HepG2 (cell line): ENCODE results near the gene RNASE7. TPM values are rescaled to one million over a fixed set of nuclear protein-coding genes. Genes with fewer than 3 reads are reported as not detected.

ENCODE experiments used
- AHR ChIP-seq: IDR thresholded peaks from 2 replicates; pipeline ENCODE4 v1.6.1; 2018; ENCODE audit warnings: missing genetic modification reagents, missing compliant biosample characterization
- FIP1L1 ChIP-seq: fragments of 200-400 bp; formaldehyde crosslinking; IDR thresholded peaks from 2 replicates; pipeline ENCODE4 v1.6.1; 2018; ENCODE audit warnings: low read depth, mild to moderate bottlenecking, low read length, moderate library complexity, borderline replicate concordance; ENCODE audit not compliant: insufficient read depth
- KAT2B ChIP-seq: fragments of 150-350 bp; IDR thresholded peaks from 2 replicates; pipeline ENCODE4 v1.6.1; 2014; ENCODE audit warnings: low read depth, low read length, borderline replicate concordance
- KDM5B ChIP-seq: sonication (generic); formaldehyde crosslinking; IDR thresholded peaks from 2 replicates; pipeline ENCODE4 v1.4.0; 2020; ENCODE audit warnings: missing genetic modification reagents, mild to moderate bottlenecking, borderline replicate concordance
- KLF16 ChIP-seq, 2 experiments: sonication (generic) in 1 of 2; formaldehyde crosslinking in 1 of 2; IDR thresholded peaks; 2 replicates each; pipeline versions ENCODE4 v1.6.1 to v1.8.0; 2016 to 2023; ENCODE audit warnings: missing genetic modification reagents in 2 of 2, missing compliant biosample characterization in 1 of 2
- MTA1 ChIP-seq: sonication (generic); formaldehyde crosslinking; IDR thresholded peaks from 2 replicates; pipeline ENCODE4 v1.4.0; 2020; ENCODE audit warnings: missing genetic modification reagents, mild to moderate bottlenecking, borderline replicate concordance
- MTA3 ChIP-seq: sonication (generic); formaldehyde crosslinking; IDR thresholded peaks from 2 replicates; pipeline ENCODE4 v1.4.0; 2020; ENCODE audit warnings: missing genetic modification reagents
- NKX3-1 ChIP-seq: sonication (generic); formaldehyde crosslinking; IDR thresholded peaks from 2 replicates; pipeline ENCODE4 v1.5.0; 2020; ENCODE audit warnings: missing genetic modification reagents
- PAWR ChIP-seq: sonication (generic); formaldehyde crosslinking; IDR thresholded peaks from 2 replicates; pipeline ENCODE4 v1.4.0; 2020; ENCODE audit warnings: missing genetic modification reagents, mild to moderate bottlenecking, borderline replicate concordance
- PTBP1 ChIP-seq: fragments of 200-400 bp; formaldehyde crosslinking; IDR thresholded peaks from 2 replicates; pipeline ENCODE4 v1.6.1; 2018; ENCODE audit warnings: low read length, low read depth; ENCODE audit not compliant: poor library complexity, severe bottlenecking
- RAD51 ChIP-seq: fragments of 450-650 bp; IDR thresholded peaks from 2 replicates; pipeline ENCODE4 v1.6.1; 2016; ENCODE audit warnings: borderline replicate concordance
- RFX1 ChIP-seq: fragments of 450-650 bp; IDR thresholded peaks from 2 replicates; pipeline ENCODE4 v1.6.1; 2017
- RFX3 ChIP-seq: IDR thresholded peaks from 2 replicates; pipeline ENCODE4 v1.6.1; 2016; ENCODE audit warnings: missing biosample characterization, missing genetic modification reagents
- SAFB2 ChIP-seq: sonication (generic); formaldehyde crosslinking; IDR thresholded peaks from 2 replicates; pipeline ENCODE4 v1.5.1; 2020; ENCODE audit warnings: missing genetic modification reagents, low read depth, mild to moderate bottlenecking, borderline replicate concordance
- SUZ12 ChIP-seq: fragments of 150-350 bp; IDR thresholded peaks from 2 replicates; pipeline ENCODE4 v1.6.1; 2014; ENCODE audit warnings: low read depth, low read length
- ZNF292 ChIP-seq: sonication (generic); formaldehyde crosslinking; IDR thresholded peaks from 2 replicates; pipeline ENCODE4 v1.8.1; 2022; ENCODE audit warnings: mild to moderate bottlenecking, low read depth, missing genetic modification reagents, borderline replicate concordance
- ZNF547 ChIP-seq: sonication (generic); formaldehyde crosslinking; IDR thresholded peaks from 2 replicates; pipeline ENCODE4 v1.5.1; 2020; ENCODE audit warnings: mild to moderate bottlenecking, missing genetic modification reagents
- ZNF605 ChIP-seq: sonication (generic); formaldehyde crosslinking; IDR thresholded peaks from 2 replicates; pipeline ENCODE4 v1.8.0; 2022; ENCODE audit warnings: mild to moderate bottlenecking, missing genetic modification reagents
- ZNF629 ChIP-seq: sonication (generic); formaldehyde crosslinking; conservative IDR thresholded peaks from 2 replicates; pipeline ENCODE4 v1.5.0; 2020; ENCODE audit warnings: missing genetic modification reagents
- ZNF660 ChIP-seq: sonication (generic); formaldehyde crosslinking; IDR thresholded peaks from 2 replicates; pipeline ENCODE4 v1.5.1; 2020; ENCODE audit warnings: mild to moderate bottlenecking, low read depth, missing genetic modification reagents, borderline replicate concordance
- polyA plus RNA-seq, 8 experiments: library from polyadenylated mRNA; depleted of rRNA in 3 of 8; stranded (reverse) in 7 of 8; unstranded in 1 of 8; fragments of >200 nt; fragmentation: Illumina TruSeq in 4 of 8; extraction: Trizol in 4 of 8; gene quantifications; 2 replicates each; pipeline versions ENCODE4 v1.2.1 to v1.2.3, GENCODE V29; 2011 to 2016; ENCODE audit warnings: low read depth in 4 of 8, missing spikeins in 1 of 8, mixed read lengths in 1 of 8; ENCODE audit not compliant: insufficient read depth in 1 of 8
- total RNA-seq, 5 experiments: library from RNA; depleted of rRNA; stranded (reverse); fragments of >200 nt; fragmentation: Illumina TruSeq; extraction: Trizol; gene quantifications; 2 replicates each; pipeline ENCODE4 v1.2.3, GENCODE V29; 2016; ENCODE audit warnings: low read depth in 1 of 5
- TF ChIP-seq, protein P1 (sequence below): IDR thresholded peaks from 2 replicates; pipeline ENCODE4 v1.6.1; 2016; ENCODE audit warnings: mild to moderate bottlenecking
- TF ChIP-seq, protein P2 (sequence below): sonication (generic); formaldehyde crosslinking; IDR thresholded peaks from 2 replicates; pipeline ENCODE4 v1.4.0; 2020; ENCODE audit warnings: mild to moderate bottlenecking, missing genetic modification reagents
- TF ChIP-seq, protein P3 (sequence below): sonication (generic); formaldehyde crosslinking; IDR thresholded peaks from 2 replicates; pipeline ENCODE4 v1.4.0; 2020; ENCODE audit warnings: missing genetic modification reagents
- TF ChIP-seq, protein P4 (sequence below): sonication (generic); formaldehyde crosslinking; IDR thresholded peaks from 2 replicates; pipeline ENCODE4 v1.4.0; 2020; ENCODE audit warnings: missing genetic modification reagents

The RNASE7 gene
- total and polyA plus RNA-seq, 2 of the 13 experiments (the other 11 are each of a cell fraction or from before 2014, with no cell fraction given) = 0.04 TPM; not detected in 1

DNA sequence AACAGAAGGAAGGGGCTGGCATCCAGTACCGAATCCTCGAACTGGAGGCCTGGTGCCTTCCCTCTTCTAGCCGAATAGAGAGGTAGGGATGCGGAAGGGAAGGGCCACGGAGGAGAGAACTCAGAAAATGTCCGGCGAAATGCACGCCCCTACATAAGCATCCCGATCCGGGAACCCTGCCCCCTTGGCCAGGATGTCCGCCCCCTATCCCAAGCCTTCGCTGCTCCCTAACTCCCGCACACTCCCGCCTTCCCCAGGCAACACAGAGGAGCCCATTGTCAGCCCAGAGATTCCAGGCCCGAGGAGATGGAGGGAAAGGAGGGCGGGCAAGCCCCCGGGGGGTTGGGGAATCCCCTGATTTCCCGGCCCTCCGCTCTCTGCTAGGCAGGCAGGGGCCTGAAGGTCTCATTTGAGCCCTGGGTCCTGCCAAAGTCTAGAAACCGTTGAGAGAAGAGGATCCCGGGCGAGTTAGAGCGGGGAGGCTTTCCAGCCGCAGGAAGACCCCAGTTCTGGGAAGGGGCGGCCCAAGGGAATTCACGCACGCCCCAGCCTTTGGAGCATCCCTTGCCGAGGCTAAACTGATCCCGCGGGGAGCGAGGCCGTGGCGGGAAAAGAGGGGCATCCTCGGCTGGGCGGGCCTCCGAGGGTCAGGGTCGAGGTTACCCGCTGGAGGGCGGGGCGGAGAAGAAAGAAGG is 27.4 kb downstream of the RNASE7 start (continued):
- TF ChIP-seq, protein P1, sequence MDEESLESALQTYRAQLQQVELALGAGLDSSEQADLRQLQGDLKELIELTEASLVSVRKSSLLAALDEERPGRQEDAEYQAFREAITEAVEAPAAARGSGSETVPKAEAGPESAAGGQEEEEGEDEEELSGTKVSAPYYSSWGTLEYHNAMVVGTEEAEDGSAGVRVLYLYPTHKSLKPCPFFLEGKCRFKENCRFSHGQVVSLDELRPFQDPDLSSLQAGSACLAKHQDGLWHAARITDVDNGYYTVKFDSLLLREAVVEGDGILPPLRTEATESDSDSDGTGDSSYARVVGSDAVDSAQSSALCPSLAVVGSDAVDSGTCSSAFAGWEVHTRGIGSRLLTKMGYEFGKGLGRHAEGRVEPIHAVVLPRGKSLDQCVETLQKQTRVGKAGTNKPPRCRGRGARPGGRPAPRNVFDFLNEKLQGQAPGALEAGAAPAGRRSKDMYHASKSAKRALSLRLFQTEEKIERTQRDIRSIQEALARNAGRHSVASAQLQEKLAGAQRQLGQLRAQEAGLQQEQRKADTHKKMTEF (CRISPR knock-in tag) = no peak
- TF ChIP-seq FIP1L1 (no peak), ZNF660 (CRISPR knock-in tag) (no peak), KAT2B (no peak), ZNF605 (peak; percentile 92; the same call in 1 of the 2 replicates), SAFB2 (CRISPR knock-in tag) (no peak), NKX3-1 (CRISPR knock-in tag) (no peak), RFX1 (no peak), AHR (CRISPR knock-in tag) (no peak), KLF16 (CRISPR knock-in tag; IDR thresholded peaks at IDR 0.05) (peak in 1 of 2 experiments; percentile 12; a peak in 2 of 4 replicates), PTBP1 (peak; percentile 69), PAWR (0 out of 2 replicates have a peak, but pooled peaks have one; percentile 95), MTA3 (CRISPR knock-in tag) (no peak), ZNF629 (CRISPR knock-in tag) (no peak), ZNF292 (CRISPR knock-in tag) (0 out of 2 replicates have a peak, but pooled peaks have one; percentile 0), MTA1 (CRISPR knock-in tag) (peak; percentile 28; the same call in 1 of the 2 replicates), KDM5B (CRISPR knock-in tag) (0 out of 2 replicates have a peak, but pooled peaks have one; percentile 17), SUZ12 (no peak), ZNF547 (CRISPR knock-in tag) (0 out of 2 replicates have a peak, but pooled peaks have one; percentile 30), RFX3 (no peak), RAD51 (no peak)
- TF ChIP-seq, protein P2, sequence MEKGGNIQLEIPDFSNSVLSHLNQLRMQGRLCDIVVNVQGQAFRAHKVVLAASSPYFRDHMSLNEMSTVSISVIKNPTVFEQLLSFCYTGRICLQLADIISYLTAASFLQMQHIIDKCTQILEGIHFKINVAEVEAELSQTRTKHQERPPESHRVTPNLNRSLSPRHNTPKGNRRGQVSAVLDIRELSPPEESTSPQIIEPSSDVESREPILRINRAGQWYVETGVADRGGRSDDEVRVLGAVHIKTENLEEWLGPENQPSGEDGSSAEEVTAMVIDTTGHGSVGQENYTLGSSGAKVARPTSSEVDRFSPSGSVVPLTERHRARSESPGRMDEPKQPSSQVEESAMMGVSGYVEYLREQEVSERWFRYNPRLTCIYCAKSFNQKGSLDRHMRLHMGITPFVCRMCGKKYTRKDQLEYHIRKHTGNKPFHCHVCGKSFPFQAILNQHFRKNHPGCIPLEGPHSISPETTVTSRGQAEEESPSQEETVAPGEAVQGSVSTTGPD (CRISPR knock-in tag) = peak; percentile 28; the same call in 1 of the 2 replicates
- TF ChIP-seq, protein P3, sequence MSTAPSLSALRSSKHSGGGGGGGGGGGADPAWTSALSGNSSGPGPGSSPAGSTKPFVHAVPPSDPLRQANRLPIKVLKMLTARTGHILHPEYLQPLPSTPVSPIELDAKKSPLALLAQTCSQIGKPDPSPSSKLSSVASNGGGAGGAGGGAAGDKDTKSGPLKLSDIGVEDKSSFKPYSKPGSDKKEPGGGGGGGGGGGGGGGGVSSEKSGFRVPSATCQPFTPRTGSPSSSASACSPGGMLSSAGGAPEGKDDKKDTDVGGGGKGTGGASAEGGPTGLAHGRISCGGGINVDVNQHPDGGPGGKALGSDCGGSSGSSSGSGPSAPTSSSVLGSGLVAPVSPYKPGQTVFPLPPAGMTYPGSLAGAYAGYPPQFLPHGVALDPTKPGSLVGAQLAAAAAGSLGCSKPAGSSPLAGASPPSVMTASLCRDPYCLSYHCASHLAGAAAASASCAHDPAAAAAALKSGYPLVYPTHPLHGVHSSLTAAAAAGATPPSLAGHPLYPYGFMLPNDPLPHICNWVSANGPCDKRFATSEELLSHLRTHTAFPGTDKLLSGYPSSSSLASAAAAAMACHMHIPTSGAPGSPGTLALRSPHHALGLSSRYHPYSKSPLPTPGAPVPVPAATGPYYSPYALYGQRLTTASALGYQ (CRISPR knock-in tag) = no peak
- TF ChIP-seq, protein P4, sequence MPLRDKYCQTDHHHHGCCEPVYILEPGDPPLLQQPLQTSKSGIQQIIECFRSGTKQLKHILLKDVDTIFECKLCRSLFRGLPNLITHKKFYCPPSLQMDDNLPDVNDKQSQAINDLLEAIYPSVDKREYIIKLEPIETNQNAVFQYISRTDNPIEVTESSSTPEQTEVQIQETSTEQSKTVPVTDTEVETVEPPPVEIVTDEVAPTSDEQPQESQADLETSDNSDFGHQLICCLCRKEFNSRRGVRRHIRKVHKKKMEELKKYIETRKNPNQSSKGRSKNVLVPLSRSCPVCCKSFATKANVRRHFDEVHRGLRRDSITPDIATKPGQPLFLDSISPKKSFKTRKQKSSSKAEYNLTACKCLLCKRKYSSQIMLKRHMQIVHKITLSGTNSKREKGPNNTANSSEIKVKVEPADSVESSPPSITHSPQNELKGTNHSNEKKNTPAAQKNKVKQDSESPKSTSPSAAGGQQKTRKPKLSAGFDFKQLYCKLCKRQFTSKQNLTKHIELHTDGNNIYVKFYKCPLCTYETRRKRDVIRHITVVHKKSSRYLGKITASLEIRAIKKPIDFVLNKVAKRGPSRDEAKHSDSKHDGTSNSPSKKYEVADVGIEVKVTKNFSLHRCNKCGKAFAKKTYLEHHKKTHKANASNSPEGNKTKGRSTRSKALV = 0 out of 2 replicates have a peak, but pooled peaks have one; percentile 47
